GM13977 (cell line): ENCODE measurements around the gene PACS2.

ENCODE experiments used
- DNase-seq: peaks from one replicate; pipeline ENCODE4 v3.0.0; 2012; ENCODE audit warnings: low spot score
- in situ Hi-C: fragments of 300-500 bp; cut with MboI; formaldehyde crosslinking; loops from one replicate; pipeline ENCODE4 v1.12.0; 2022; ENCODE audit warnings: low sequenced_read_pairs, low pct_unique_long_range_greater_than_20kb, mixed read lengths, inconsistent platforms; ENCODE audit not compliant: unreplicated experiment
- TF ChIP-seq, protein P1 (sequence below): IDR thresholded peaks from 2 replicates; pipeline ENCODE4 v1.5.1; 2012; ENCODE audit warnings: mild to moderate bottlenecking, control low read depth; ENCODE audit not compliant: insufficient read depth; ENCODE audit errors: extremely low read depth, missing control alignments

PACS2 gene

DNA sequence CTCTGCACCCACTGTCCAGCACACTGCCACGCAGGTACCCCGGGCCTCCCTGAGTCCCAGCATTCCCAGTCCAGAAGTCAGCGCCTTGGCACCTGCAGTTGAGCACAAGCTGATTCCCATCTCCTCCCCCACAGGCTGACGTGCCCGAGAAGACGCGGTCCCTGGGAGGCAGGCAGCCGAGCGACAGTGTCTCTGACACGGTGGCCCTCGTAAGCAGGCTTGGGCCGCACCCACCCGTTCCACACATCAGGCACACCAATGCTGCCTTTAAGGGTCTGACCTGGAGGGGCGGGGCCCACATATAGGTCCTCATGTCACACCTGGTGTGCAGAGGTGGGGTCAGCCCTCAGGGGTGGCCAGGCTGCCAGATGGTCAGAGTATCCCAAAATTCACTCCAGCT lies 65.4 kb downstream of the PACS2 start:
- TF ChIP-seq, protein P1, sequence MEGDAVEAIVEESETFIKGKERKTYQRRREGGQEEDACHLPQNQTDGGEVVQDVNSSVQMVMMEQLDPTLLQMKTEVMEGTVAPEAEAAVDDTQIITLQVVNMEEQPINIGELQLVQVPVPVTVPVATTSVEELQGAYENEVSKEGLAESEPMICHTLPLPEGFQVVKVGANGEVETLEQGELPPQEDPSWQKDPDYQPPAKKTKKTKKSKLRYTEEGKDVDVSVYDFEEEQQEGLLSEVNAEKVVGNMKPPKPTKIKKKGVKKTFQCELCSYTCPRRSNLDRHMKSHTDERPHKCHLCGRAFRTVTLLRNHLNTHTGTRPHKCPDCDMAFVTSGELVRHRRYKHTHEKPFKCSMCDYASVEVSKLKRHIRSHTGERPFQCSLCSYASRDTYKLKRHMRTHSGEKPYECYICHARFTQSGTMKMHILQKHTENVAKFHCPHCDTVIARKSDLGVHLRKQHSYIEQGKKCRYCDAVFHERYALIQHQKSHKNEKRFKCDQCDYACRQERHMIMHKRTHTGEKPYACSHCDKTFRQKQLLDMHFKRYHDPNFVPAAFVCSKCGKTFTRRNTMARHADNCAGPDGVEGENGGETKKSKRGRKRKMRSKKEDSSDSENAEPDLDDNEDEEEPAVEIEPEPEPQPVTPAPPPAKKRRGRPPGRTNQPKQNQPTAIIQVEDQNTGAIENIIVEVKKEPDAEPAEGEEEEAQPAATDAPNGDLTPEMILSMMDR: no peak
- no peak for DNase-seq
- in situ Hi-C loops: loop anchor here (10.0 kb wide), 1 partner anchor 115 kb away; the partner anchor contains the start of gene TEDC1

DNA sequence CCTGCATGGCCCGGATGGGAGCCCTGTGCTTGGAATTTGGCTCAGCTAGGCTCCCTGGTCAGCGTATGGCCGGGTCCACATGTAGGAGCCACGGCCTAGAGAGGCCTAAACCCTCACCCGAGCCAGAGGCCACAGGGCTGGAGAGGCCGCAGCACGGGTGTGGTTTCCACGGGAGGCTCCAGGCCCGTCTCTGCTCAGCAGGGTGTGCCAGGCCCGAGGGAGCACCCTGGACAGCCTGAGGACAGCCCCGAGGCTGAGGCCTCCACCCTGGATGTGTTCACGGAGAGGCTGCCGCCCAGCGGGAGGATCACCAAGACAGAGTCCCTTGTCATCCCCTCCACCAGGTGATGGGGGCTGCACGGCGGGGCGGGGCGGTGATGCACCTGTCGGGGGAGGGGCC lies 66.2 kb downstream of the PACS2 start:
- in situ Hi-C loops: no loop called here
- DNase-seq: no peak
- TF ChIP-seq, protein P1: no peak

DNA sequence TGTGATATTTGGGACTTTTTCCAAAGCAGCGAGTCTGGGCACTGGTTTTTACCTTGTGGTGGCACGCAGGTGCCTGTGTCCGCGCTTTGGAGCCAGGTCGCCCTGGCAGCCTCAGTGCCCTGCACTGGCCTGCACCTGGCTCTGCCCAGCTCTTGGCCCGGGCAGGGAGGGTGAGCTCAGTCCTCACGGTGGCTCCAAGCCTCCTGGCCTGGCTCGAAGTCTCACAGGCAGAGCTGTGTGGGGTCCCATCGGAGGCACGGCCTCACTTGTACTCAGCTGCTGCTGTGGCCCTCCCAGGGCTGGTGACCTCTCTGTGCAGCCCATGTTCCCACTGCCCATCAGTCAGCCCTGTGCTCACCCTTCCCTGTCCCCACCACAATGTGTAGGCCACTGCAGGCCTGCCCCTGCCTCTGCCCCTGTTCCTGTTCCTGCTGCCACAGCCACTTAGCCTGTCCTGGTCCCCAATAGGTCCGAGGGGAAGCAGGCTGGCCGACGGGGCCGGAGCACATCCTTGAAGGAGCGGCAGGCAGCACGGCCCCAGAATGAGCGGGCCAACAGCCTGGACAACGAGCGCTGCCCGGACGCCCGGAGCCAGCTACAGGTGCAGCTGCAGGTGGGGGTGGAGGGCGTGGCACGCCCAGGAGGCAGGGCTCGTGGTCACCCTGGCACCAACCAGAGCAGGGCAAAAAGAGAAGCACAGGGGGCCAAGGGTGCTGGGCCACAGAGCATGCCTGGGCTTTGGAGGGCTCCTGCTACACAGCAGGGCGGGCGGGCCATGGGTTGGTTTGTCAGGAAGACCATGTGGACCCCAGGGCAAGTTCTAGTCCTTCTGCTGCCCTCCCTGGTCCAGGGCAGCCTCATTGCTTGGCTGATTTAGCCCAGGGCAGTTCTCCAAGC lies 67.1 kb downstream of the PACS2 start:
- in situ Hi-C loops: no loop called here
- TF ChIP-seq, protein P1: no peak
- DNase-seq: no peak

DNA sequence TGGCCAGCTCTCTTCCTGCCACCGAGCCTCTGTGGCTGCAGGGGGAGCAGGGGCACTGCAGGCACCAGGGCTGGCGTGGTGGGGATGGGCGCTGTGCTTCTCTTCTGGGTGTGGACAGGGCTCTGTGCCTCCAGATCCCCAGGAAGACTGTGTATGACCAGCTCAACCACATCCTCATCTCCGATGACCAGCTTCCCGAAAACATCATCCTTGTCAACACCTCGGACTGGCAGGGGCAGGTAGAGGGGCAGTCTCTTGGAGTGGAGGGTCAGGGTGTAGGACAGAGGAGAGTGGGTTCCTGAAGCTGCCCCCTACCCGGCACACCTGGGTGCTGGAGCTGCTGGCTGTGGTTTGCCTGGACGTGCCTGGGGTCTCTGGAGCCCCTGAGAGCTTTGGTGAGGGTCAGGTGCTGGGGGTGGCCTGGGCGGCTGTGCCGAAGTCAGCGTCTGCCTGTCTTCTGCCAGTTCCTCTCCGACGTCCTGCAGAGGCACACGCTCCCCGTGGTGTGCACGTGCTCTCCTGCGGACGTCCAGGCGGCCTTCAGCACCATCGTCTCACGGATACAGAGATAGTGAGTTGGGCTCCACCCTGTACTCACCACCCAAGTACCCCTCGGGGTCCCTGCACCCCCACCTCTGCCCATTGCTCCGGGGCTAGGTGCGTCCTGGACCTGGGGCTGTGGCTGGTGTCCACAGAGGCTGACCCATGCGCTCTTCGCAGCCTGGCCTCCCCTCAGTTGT lies 68.0 kb downstream of the PACS2 start:
- DNase-seq: no peak
- in situ Hi-C loops: no loop called here
- TF ChIP-seq, protein P1: no peak

DNA sequence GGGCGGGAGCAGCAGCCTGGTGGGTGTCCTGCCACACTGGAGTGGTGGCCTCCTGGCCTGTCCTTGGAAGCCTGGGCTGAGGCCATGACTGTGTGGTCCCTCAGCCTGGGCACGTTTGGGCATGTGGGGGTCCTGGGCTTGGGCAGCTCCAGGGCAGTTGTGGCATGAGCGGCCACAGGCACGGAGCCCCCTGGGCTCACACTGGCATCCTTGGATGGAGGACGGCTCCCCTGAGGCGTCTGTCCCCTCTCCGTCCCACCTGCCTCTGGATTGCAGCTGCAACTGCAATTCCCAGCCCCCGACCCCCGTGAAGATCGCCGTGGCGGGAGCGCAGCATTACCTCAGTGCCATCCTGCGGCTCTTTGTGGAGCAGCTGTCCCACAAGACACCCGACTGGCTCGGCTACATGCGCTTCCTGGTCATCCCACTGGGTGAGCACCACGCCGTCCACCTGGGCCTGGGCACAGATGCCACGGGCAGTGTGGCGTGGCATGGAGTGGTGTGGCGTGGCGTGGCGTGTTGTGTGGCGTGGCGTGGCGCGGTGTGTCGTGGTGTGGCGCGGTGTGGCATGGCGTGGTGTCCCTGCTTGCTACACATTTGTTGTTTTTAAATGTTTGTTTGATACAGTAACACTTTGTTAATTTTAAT lies 68.7 kb downstream of the PACS2 start:
- in situ Hi-C loops: no loop called here
- TF ChIP-seq, protein P1: no peak
- no peak for DNase-seq

DNA sequence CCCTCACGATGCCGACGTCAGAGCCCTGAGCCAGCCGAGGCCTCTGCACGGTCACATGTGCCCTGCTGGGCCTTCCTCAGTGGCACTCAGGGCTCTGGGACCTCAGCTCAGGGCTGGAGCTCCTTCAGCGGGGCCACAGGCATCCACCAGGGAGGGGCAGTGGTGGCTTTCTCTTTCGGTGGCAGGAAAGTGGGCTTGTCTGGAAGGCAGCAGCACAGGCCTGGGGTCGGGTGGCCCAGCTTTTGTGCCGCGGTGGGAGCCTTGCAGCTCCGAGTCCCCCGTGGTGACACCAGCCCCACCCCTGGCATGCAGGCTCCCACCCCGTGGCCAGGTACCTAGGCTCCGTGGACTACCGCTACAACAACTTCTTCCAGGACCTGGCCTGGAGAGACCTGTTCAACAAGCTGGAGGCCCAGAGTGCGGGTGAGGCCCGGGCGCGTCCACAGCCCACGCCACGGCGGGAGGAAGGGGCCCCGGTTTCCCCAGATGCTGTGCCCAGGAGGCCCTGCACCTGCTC lies 69.6 kb downstream of the PACS2 start:
- no peak for DNase-seq
- TF ChIP-seq, protein P1: no peak
- in situ Hi-C loops: no loop called here
